ENCODE data around the gene BAIAP2. TPM values are rescaled to one million over a fixed set of nuclear protein-coding genes. Genes with fewer than 3 reads are reported as not detected.
"Not testable (repeated sequence)": the region's sequence is repeated elsewhere in the genome, so short reads cannot be mapped to it uniquely, and the experiment has no call there.

BAIAP2 gene
- total RNA-seq, 2 experiments from 2014 or later: 7.4 to 7.5 TPM

GRCh38 chr17:81009136-81009535 is 25.8 kb upstream of the BAIAP2 start:
- Mint-ChIP-seq H3K27ac (no peak overlapping the region), H3K27me3 (peaks cover 37% of the 10 kb centered on the region), H3K9me3 (peaks cover 7% of the 10 kb centered on the region), H3K4me1 (peaks cover 9% of the 10 kb centered on the region), H3K36me3 (peaks cover 8% of the 10 kb centered on the region), H3K4me3 (no peak overlapping the region)
- POLR2A ChIA-PET: interaction anchor here (0.9 to 2.3 kb wide), 2 partner anchors 9 to 15 kb away, joined by 4 to 11 read pairs; no protein-coding TSS in a partner anchor
- ATAC-seq (ENCODE audit: low read depth): no peak
- DNase-seq: no peak

- peaks cover 10% of the 10 kb centered on the region for H3K9me3 Mint-ChIP-seq
- H3K36me3 Mint-ChIP-seq: peaks cover 8% of the 10 kb centered on the region
- peaks cover 23% of the 10 kb centered on the region for H3K27me3 Mint-ChIP-seq
- no peak overlapping the region for H3K4me3 Mint-ChIP-seq
- peak overlapping the region; percentile 11 for H3K27ac Mint-ChIP-seq
- DNase-seq (no peak), ATAC-seq (ENCODE audit: low read depth) (no peak)
- POLR2A ChIA-PET: no interaction called here
- peaks cover 5% of the 10 kb centered on the region for H3K4me1 Mint-ChIP-seq
These were observed 24.0 kb upstream of the BAIAP2 start for GRCh38 chr17:81010935-81011334.

- Mint-ChIP-seq H3K9me3 (peaks cover 15% of the 10 kb centered on the region), H3K4me1 (peaks cover 7% of the 10 kb centered on the region), H3K36me3 (peaks cover 15% of the 10 kb centered on the region), H3K27me3 (peaks cover 14% of the 10 kb centered on the region), H3K4me3 (no peak overlapping the region), H3K27ac (no peak overlapping the region)
- DNase-seq: no peak
- POLR2A ChIA-PET: no interaction called here
- ATAC-seq (ENCODE audit: low read depth): no peak
These were observed 23.0 kb upstream of the BAIAP2 start for GRCh38 chr17:81011951-81012350.

- peaks cover 15% of the 10 kb centered on the region for H3K36me3 Mint-ChIP-seq
- no peak overlapping the region for H3K27ac Mint-ChIP-seq
- peaks cover 8% of the 10 kb centered on the region for H3K27me3 Mint-ChIP-seq
- no peak for DNase-seq
- H3K9me3 Mint-ChIP-seq: peaks cover 15% of the 10 kb centered on the region
- ATAC-seq (ENCODE audit: low read depth): no peak
- no peak overlapping the region for H3K4me3 Mint-ChIP-seq
- POLR2A ChIA-PET: interaction anchor here (0.6 kb wide), 1 partner anchor 466 kb away, joined by 3 read pairs; no protein-coding TSS in a partner anchor
- peaks cover 12% of the 10 kb centered on the region for H3K4me1 Mint-ChIP-seq
These were observed 22.1 kb upstream of the BAIAP2 start for GRCh38 chr17:81012574-81013447.

GRCh38 chr17:81013642-81014041 is 21.3 kb upstream of the BAIAP2 start:
- no peak overlapping the region for H3K27ac Mint-ChIP-seq
- peaks cover 8% of the 10 kb centered on the region for H3K27me3 Mint-ChIP-seq
- ATAC-seq (ENCODE audit: low read depth) (no peak), DNase-seq (no peak)
- POLR2A ChIA-PET: no interaction called here
- H3K4me1 Mint-ChIP-seq: peaks cover 21% of the 10 kb centered on the region
- H3K4me3 Mint-ChIP-seq: no peak overlapping the region
- H3K36me3 Mint-ChIP-seq: peaks cover 15% of the 10 kb centered on the region
- peaks cover 15% of the 10 kb centered on the region for H3K9me3 Mint-ChIP-seq

- POLR2A ChIA-PET: interaction anchor here (0.8 kb wide), 1 partner anchor 12 kb away, joined by 3 read pairs; no protein-coding TSS in a partner anchor
- ATAC-seq (ENCODE audit: low read depth): no peak
These were observed 19.8 kb upstream of the BAIAP2 start for GRCh38 chr17:81015136-81015535.

GRCh38 chr17:81016575-81016974 is 18.4 kb upstream of the BAIAP2 start:
- POLR2A ChIA-PET: interaction anchor here (0.5 kb wide), 1 partner anchor 550 kb away, joined by 4 read pairs; no protein-coding TSS in a partner anchor
- H3K4me3 Mint-ChIP-seq: no peak overlapping the region
- H3K27me3 Mint-ChIP-seq: no peaks in the 10 kb centered on the region

More at GRCh38 chr17:81015136-81015535, 19.8 kb upstream of the BAIAP2 start:
- peaks cover 26% of the 10 kb centered on the region for H3K4me1 Mint-ChIP-seq
- H3K36me3 Mint-ChIP-seq: peaks cover 15% of the 10 kb centered on the region
- no peak overlapping the region for H3K27ac Mint-ChIP-seq
- peaks cover 15% of the 10 kb centered on the region for H3K9me3 Mint-ChIP-seq
- peaks cover 8% of the 10 kb centered on the region for H3K27me3 Mint-ChIP-seq
- no peak for DNase-seq
- no peak overlapping the region for H3K4me3 Mint-ChIP-seq

GRCh38 chr17:81017330-81017729 is 17.6 kb upstream of the BAIAP2 start:
- H3K4me1 Mint-ChIP-seq: peaks cover 29% of the 10 kb centered on the region
- peak overlapping the region; percentile 95 for H3K27ac Mint-ChIP-seq
- ATAC-seq (ENCODE audit: low read depth); DNase-seq; H3K27me3 Mint-ChIP-seq; H3K9me3 Mint-ChIP-seq: not testable (repeated sequence)
- POLR2A ChIA-PET: interaction anchor here (0.5 to 3.4 kb wide), 11 partner anchors 8 to 754 kb away, joined by 3 to 15 read pairs (median 5); partner anchors contain the start of gene CHMP6
- H3K36me3 Mint-ChIP-seq: peaks cover 10% of the 10 kb centered on the region
- peak overlapping the region; percentile 85 for H3K4me3 Mint-ChIP-seq

More at GRCh38 chr17:81016575-81016974, 18.4 kb upstream of the BAIAP2 start:
- Mint-ChIP-seq H3K9me3 (peaks cover 11% of the 10 kb centered on the region), H3K4me1 (peaks cover 28% of the 10 kb centered on the region), H3K27ac (peak overlapping the region; percentile 16), H3K36me3 (peaks cover 10% of the 10 kb centered on the region)
- ATAC-seq (ENCODE audit: low read depth): no peak
- DNase-seq: no peak

- H3K4me1 Mint-ChIP-seq: peaks cover 30% of the 10 kb centered on the region
- H3K27ac Mint-ChIP-seq: peak overlapping the region; percentile 95
- peaks cover 9% of the 10 kb centered on the region for H3K9me3 Mint-ChIP-seq
- POLR2A ChIA-PET: interaction anchor here (0.6 to 3.4 kb wide), 17 partner anchors 9 to 1392 kb away, joined by 3 to 15 read pairs (median 4); partner anchors contain the start of genes CEP131 and CHMP6
- no peaks in the 10 kb centered on the region for H3K27me3 Mint-ChIP-seq
- DNase-seq: peak; percentile 68
- peak; percentile 94 for ATAC-seq (ENCODE audit: low read depth)
- peaks cover 10% of the 10 kb centered on the region for H3K36me3 Mint-ChIP-seq
- H3K4me3 Mint-ChIP-seq: peak overlapping the region; percentile 85
These were observed 16.7 kb upstream of the BAIAP2 start for GRCh38 chr17:81018044-81018802.

- POLR2A ChIA-PET: interaction anchor here (1.3 to 3.4 kb wide), 4 partner anchors 15 to 565 kb away, joined by 4 to 12 read pairs (median 4); no protein-coding TSS in a partner anchor
- Mint-ChIP-seq H3K9me3 (peaks cover 9% of the 10 kb centered on the region), H3K4me1 (peaks cover 29% of the 10 kb centered on the region), H3K4me3 (peak overlapping the region; percentile 85), H3K36me3 (peaks cover 10% of the 10 kb centered on the region), H3K27me3 (peaks cover 4% of the 10 kb centered on the region), H3K27ac (peak overlapping the region; percentile 76)
- ATAC-seq (ENCODE audit: low read depth): no peak
- DNase-seq: no peak
These were observed 15.1 kb upstream of the BAIAP2 start for GRCh38 chr17:81019563-81020442.

GRCh38 chr17:81020443-81020766 is 14.5 kb upstream of the BAIAP2 start:
- ATAC-seq (ENCODE audit: low read depth) (no peak), DNase-seq (no peak)
- POLR2A ChIA-PET: interaction anchor here (0.7 to 3.4 kb wide), 3 partner anchors 16 to 224 kb away, joined by 3 to 12 read pairs (median 4); no protein-coding TSS in a partner anchor
- Mint-ChIP-seq H3K27me3 (peaks cover 4% of the 10 kb centered on the region), H3K4me3 (no peak overlapping the region), H3K9me3 (peaks cover 9% of the 10 kb centered on the region), H3K4me1 (peaks cover 29% of the 10 kb centered on the region), H3K36me3 (peaks cover 10% of the 10 kb centered on the region), H3K27ac (no peak overlapping the region)

- H3K4me1 Mint-ChIP-seq: peaks cover 29% of the 10 kb centered on the region
These were observed 14.0 kb upstream of the BAIAP2 start for GRCh38 chr17:81020767-81021497.

More at GRCh38 chr17:81020767-81021497, 14.0 kb upstream of the BAIAP2 start:
- no peak for DNase-seq
- no peak for ATAC-seq (ENCODE audit: low read depth)
- H3K27me3 Mint-ChIP-seq: peaks cover 4% of the 10 kb centered on the region
- no peak overlapping the region for H3K4me3 Mint-ChIP-seq
- POLR2A ChIA-PET: interaction anchor here (0.7 to 3.4 kb wide), 3 partner anchors 15 to 224 kb away, joined by 3 to 12 read pairs (median 4); no protein-coding TSS in a partner anchor
- H3K27ac Mint-ChIP-seq: no peak overlapping the region
- H3K9me3 Mint-ChIP-seq: peaks cover 6% of the 10 kb centered on the region
- H3K36me3 Mint-ChIP-seq: peaks cover 7% of the 10 kb centered on the region
